Right lung (tissue), 5 donors: Measurements from ENCODE around the gene EPHB2. TPM values are rescaled to one million over a fixed set of nuclear protein-coding genes. Genes with fewer than 3 reads are reported as not detected.
"Not testable (repeated sequence)": the region's sequence is repeated elsewhere in the genome, so short reads cannot be mapped to it uniquely, and the experiment has no call there.

Experiments
- DNase-seq, 2 donors: peaks; one replicate each; pipeline ENCODE4 v3.0.0-alpha.2; 2013
- polyA plus RNA-seq, 5 donors: library from polyadenylated mRNA; unstranded; fragments of 120-200 nt; gene quantifications; one replicate each; pipeline versions ENCODE4 v1.2.1 to v1.2.3, GENCODE V29; 2013; ENCODE audit warnings: inconsistent platforms in 1 of 5, low replicate concordance in 1 of 5; ENCODE audit not compliant: insufficient read length in 5 of 5, insufficient read depth in 1 of 5

EPHB2 gene
- polyA plus RNA-seq, 5 donors, result 14.6 to 20.0 (median 15.1) TPM

GRCh38 chr1:22833699-22834098, 123.1 kb downstream of the EPHB2 start:
- DNase-seq, result no peak

GRCh38 chr1:22834420-22834819, 123.8 kb downstream of the EPHB2 start:
- not testable (repeated sequence) for DNase-seq

GRCh38 chr1:22835636-22836319, 125.1 kb downstream of the EPHB2 start:
- no peak for DNase-seq

GRCh38 chr1:22836850-22837249, 126.2 kb downstream of the EPHB2 start:
- no peak for DNase-seq

- no peak for DNase-seq
These were observed 126.7 kb downstream of the EPHB2 start for GRCh38 chr1:22837332-22837731.

- DNase-seq, result no peak
These were observed 128.3 kb downstream of the EPHB2 start for GRCh38 chr1:22838965-22839364.

- no peak for DNase-seq
These were observed 129.2 kb downstream of the EPHB2 start for GRCh38 chr1:22839806-22840205.

- DNase-seq, result no peak
These were observed 130.5 kb downstream of the EPHB2 start for GRCh38 chr1:22841142-22841541.

GRCh38 chr1:22841860-22842281, 131.2 kb downstream of the EPHB2 start:
- DNase-seq, result no peak

GRCh38 chr1:22843441-22844183, 133.0 kb downstream of the EPHB2 start:
- not testable (repeated sequence) for DNase-seq

GRCh38 chr1:22844621-22845020, 134.0 kb downstream of the EPHB2 start:
- DNase-seq, result no peak

GRCh38 chr1:22845398-22845935, 134.8 kb downstream of the EPHB2 start:
- no peak for DNase-seq

GRCh38 chr1:22846458-22846857, 135.8 kb downstream of the EPHB2 start:
- no peak for DNase-seq

- no peak for DNase-seq
These were observed 136.6 kb downstream of the EPHB2 start for GRCh38 chr1:22847249-22847648.

- no peak for DNase-seq
These were observed 137.1 kb downstream of the EPHB2 start for GRCh38 chr1:22847709-22848108.

- DNase-seq, result no peak
These were observed 137.8 kb downstream of the EPHB2 start for GRCh38 chr1:22848405-22848804.

GRCh38 chr1:22849770-22850169, 139.1 kb downstream of the EPHB2 start:
- DNase-seq, result no peak

GRCh38 chr1:22850281-22850680, 139.6 kb downstream of the EPHB2 start:
- DNase-seq, result no peak

- no peak for DNase-seq
These were observed 140.0 kb downstream of the EPHB2 start for GRCh38 chr1:22850681-22851080.

GRCh38 chr1:22851517-22851916, 140.9 kb downstream of the EPHB2 start:
- no peak for DNase-seq

- no peak for DNase-seq
These were observed 141.6 kb downstream of the EPHB2 start for GRCh38 chr1:22852144-22852655.

- no peak for DNase-seq
These were observed 143.1 kb downstream of the EPHB2 start for GRCh38 chr1:22853651-22854185.
